Keratinocyte (primary cell): ENCODE data around the gene MAPK4.

Experiments
- CTCF ChIP-seq, 3 experiments: IDR thresholded peaks in 1 of 3; conservative IDR thresholded peaks in 1 of 3; optimal IDR thresholded peaks in 1 of 3; 2 replicates in 2 of 3; 3 replicates in 1 of 3; pipeline versions ENCODE3 to v1.5.1; 2011; ENCODE audit warnings: low read length in 3 of 3, mild to moderate bottlenecking in 3 of 3, moderate library complexity in 2 of 3, control low read depth in 1 of 3, inconsistent platforms in 1 of 3; ENCODE audit not compliant: insufficient read depth in 2 of 3; ENCODE audit errors: extremely low read depth in 1 of 3
- EZH2 ChIP-seq: IDR thresholded peaks from one replicate; pipeline ENCODE4 v1.6.1; 2012; ENCODE audit warnings: inconsistent platforms, mild to moderate bottlenecking, low read length, moderate library complexity

- TF ChIP-seq CTCF (optimal IDR thresholded peaks at IDR 0.05 in 1 of 3, IDR thresholded peaks at IDR 0.05 in 1 of 3, conservative IDR thresholded peaks at IDR 0.05 in 1 of 3; ENCODE audit: extremely low read depth in 1 of 3, insufficient read depth in 2 of 3, low read length in 3 of 3) = no peak
- no peak for TF ChIP-seq EZH2
Observed at GRCh38 chr18:50750546-50750945, 190.7 kb downstream of the MAPK4 start.
